ENCODE data around the gene SHANK3.

The SHANK3 gene

GRCh38 chr22:50702821-50703725 is 30.4 kb downstream of the SHANK3 start:
- TF ChIP-seq MYC (IDR thresholded peaks at IDR 0.05; ENCODE audit: low read depth, low read length) (no peak), CTCF (IDR thresholded peaks at IDR 0.05; ENCODE audit: low read depth, low read length) (no peak), POLR2A (IDR thresholded peaks at IDR 0.05; ENCODE audit: extremely low read depth, insufficient read length) (no peak), MAX (IDR thresholded peaks at IDR 0.05; ENCODE audit: low read depth, low read length) (no peak)
- no peak overlapping the region for H3K4me3 ChIP-seq (ENCODE audit: low read depth, low read length)
- no peak for DNase-seq (ENCODE audit: low read depth)

GRCh38 chr22:50703726-50704509 is 31.3 kb downstream of the SHANK3 start:
- TF ChIP-seq MAX (IDR thresholded peaks at IDR 0.05; ENCODE audit: low read depth, low read length): no peak
- TF ChIP-seq MYC (IDR thresholded peaks at IDR 0.05; ENCODE audit: low read depth, low read length): no peak
- no peak for TF ChIP-seq POLR2A (IDR thresholded peaks at IDR 0.05; ENCODE audit: extremely low read depth, insufficient read length)
- TF ChIP-seq CTCF (IDR thresholded peaks at IDR 0.05; ENCODE audit: low read depth, low read length): no peak
- H3K4me3 ChIP-seq (ENCODE audit: low read depth, low read length): no peak overlapping the region
- no peak for DNase-seq (ENCODE audit: low read depth)

- H3K4me3 ChIP-seq (ENCODE audit: low read depth, low read length): no peak overlapping the region
These were observed 32.0 kb downstream of the SHANK3 start for GRCh38 chr22:50704510-50705218.

GRCh38 chr22:50705219-50705691 is 32.6 kb downstream of the SHANK3 start:
- TF ChIP-seq MYC (IDR thresholded peaks at IDR 0.05; ENCODE audit: low read depth, low read length) (no peak), MAX (IDR thresholded peaks at IDR 0.05; ENCODE audit: low read depth, low read length) (peak; percentile 43), POLR2A (IDR thresholded peaks at IDR 0.05; ENCODE audit: extremely low read depth, insufficient read length) (peak; percentile 17), CTCF (IDR thresholded peaks at IDR 0.05; ENCODE audit: low read depth, low read length) (no peak)
- DNase-seq (ENCODE audit: low read depth): peak; percentile 79
- H3K4me3 ChIP-seq (ENCODE audit: low read depth, low read length): no peak overlapping the region

More at GRCh38 chr22:50704510-50705218, 32.0 kb downstream of the SHANK3 start:
- DNase-seq (ENCODE audit: low read depth): no peak
- TF ChIP-seq POLR2A (IDR thresholded peaks at IDR 0.05; ENCODE audit: extremely low read depth, insufficient read length) (no peak), CTCF (IDR thresholded peaks at IDR 0.05; ENCODE audit: low read depth, low read length) (no peak), MYC (IDR thresholded peaks at IDR 0.05; ENCODE audit: low read depth, low read length) (no peak), MAX (IDR thresholded peaks at IDR 0.05; ENCODE audit: low read depth, low read length) (no peak)

GRCh38 chr22:50705851-50706351 is 33.3 kb downstream of the SHANK3 start:
- H3K4me3 ChIP-seq (ENCODE audit: low read depth, low read length): no peak overlapping the region
- TF ChIP-seq MYC (IDR thresholded peaks at IDR 0.05; ENCODE audit: low read depth, low read length) (no peak), MAX (IDR thresholded peaks at IDR 0.05; ENCODE audit: low read depth, low read length) (no peak), POLR2A (IDR thresholded peaks at IDR 0.05; ENCODE audit: extremely low read depth, insufficient read length) (no peak), CTCF (IDR thresholded peaks at IDR 0.05; ENCODE audit: low read depth, low read length) (no peak)
- DNase-seq (ENCODE audit: low read depth): no peak

Measured in NB4 (cell line).